Amygdala (tissue), 56 donors: ENCODE data around the gene EP400.

Experiments
- DNase-seq, 56 donors: peaks; one replicate each; lab custom pipeline; 2025; lab: John Stamatoyannopoulos, UW

Gene EP400

DNA sequence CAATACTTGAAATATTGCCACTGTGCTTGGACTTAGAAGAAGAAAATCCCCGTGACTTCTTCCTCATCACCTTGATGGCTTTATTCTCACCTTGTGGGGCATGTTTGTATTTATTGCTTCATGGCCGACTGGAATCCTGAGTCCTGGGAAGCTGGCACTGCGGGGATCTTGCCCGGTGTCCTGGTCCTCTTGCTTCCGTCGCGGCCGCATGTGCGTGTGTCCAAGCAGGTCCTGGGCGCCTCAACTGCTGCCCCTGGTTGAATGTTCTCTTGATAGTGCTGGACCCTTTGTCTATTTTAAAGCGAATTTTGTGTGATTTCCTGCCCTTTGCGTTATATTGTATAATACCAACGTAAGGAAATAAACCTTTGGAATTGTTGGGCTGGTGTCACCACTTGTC lies 27.0 kb upstream of the EP400 start:
- DNase-seq: no peak

DNA sequence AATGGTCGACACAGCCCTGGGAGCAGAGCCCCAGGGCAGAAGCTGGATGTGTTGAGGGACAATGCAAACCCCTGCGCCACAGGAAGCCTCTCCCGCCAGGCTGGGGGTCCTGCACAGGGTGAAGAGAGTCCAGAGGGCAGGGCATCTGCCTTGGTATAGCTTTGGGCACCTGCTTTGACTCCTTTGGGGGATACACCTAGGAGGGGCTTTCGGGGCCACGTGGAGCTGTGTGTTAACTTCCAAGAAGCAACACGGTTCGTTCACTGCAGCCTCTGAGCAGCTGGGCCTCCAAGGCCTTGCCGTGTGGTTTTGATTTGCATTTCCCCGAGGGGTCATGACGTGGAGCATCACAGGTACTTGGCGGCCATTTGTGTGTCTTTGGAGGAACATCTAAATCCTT lies 26.5 kb upstream of the EP400 start:
- DNase-seq: no peak

DNA sequence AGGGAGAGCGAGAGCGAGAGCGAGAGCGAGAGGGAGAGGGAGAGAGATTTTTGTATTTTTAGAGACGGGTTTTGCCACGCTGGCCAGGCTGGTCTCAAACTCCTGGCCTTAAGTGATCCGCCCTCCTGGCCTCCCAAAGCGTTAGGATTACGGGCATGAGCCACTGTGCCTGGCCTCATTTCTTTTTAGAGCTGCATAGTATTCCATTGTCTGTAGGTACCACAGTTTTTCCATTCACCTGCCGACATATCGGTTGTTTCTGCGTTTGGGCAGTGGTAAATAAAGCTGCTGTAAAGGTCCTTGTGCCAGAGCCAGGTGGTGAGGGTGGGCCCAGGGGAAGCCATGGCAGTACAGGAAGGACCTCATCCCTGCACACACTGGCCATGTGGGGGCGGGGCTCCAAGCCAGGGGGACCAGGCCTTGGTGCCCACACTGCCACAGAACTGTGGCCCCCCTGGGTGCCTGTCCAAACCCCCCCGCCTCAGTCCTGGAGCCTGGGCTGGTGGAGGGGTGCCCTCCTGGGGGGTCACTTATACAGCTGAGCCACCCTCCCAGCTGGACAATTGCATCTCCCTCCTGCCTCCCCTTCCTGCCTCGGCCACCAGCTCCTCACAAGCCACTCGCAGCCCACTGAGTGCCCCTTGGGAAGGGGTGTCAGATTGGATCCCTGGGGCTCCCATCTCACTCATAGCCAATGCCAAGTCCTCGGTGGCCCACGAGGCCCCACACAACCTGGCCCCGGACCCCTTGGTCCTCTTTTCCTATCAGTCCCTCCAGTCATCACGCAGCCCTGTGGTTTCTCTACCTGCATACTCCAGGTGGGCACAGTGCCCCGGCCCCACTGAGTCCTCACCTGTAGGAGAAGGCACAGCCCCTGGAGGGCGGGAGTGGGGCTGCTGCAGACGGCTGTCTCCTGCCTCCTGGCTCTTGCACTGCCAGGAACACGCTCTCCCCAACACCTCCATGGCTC lies 22.3 kb upstream of the EP400 start:
- DNase-seq: no peak

DNA sequence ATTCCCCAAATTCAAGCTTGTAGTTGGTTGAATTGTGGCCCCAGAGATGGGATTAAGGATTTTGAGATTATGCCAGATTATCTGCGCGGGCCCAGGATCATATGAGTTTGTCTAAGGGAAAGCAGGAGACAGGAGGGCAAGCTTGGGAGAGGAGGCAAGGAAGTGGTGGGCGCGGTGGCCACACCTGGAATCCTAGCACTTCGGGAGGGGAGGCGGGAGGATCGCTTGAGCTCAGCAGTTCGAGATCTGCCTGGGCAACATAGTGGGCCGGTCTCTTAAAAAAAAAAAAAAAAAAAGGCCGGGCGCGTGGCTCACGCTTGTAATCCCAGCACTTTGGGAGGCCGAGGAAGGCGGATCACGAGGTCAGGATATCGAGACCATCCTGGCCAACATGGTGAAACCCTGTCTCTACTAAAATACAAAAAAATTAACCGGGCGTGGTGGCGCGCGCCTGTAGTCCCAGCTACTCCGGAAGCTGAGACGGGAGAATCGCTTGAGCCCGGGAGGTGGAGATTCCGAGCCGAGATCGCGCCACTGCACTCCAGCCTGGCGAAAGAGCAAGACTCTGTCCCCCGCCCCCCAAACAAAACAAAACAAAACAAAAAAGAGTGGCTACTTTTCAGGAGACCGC lies 21.5 kb upstream of the EP400 start:
- DNase-seq: no peak

DNA sequence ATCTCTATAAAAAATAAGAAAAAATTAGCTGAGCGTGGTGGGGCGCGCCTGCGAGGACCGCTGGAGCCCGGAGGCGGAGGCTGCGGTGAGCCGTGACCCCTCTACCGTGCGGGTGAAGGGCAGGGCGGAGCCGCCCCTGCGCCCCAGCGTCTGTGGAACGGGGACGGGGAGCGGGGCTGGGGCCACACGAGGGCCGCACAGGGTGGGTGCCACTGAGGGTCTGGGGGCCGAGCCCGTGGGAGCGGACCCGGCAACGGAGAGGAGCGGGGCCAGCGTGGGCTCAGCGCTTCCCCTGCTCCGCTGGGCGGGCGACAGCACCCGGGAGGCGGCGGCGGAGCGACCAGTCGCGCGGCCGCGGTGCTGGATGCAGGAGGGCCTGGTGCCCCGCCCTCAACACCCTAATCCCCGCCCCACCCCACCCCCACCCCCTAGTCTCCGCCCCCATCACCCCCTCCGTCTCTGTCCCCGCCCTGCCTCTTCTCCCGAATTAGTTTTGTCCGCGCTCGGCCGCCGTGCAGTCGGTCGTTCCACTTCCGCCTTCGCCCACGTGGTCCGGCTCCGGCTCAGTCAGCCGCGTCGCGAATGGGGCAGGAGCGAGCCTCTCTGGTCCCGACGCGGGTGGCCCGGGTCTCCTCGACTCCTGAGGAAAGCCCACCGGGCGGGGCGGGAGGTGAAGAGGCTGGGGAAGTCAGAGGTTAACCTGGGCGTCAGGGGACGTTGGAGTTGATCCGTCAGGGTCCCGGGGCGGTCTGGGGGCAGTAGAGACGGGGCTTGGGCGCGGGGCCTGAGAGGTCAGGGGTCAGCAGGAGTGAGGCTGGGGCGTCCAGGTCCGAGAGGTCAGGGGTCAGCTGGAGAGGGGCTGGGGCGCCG lies 20.8 kb upstream of the EP400 start, which contains the start of gene PUS1:
Gene PUS1, plus strand, starts transcription at position 566 of the 870 bp plus-strand sequence. CDS start 447 bp downstream, outside the sequence.
- peak; percentile 42 to 95 (median 88) for DNase-seq

DNA sequence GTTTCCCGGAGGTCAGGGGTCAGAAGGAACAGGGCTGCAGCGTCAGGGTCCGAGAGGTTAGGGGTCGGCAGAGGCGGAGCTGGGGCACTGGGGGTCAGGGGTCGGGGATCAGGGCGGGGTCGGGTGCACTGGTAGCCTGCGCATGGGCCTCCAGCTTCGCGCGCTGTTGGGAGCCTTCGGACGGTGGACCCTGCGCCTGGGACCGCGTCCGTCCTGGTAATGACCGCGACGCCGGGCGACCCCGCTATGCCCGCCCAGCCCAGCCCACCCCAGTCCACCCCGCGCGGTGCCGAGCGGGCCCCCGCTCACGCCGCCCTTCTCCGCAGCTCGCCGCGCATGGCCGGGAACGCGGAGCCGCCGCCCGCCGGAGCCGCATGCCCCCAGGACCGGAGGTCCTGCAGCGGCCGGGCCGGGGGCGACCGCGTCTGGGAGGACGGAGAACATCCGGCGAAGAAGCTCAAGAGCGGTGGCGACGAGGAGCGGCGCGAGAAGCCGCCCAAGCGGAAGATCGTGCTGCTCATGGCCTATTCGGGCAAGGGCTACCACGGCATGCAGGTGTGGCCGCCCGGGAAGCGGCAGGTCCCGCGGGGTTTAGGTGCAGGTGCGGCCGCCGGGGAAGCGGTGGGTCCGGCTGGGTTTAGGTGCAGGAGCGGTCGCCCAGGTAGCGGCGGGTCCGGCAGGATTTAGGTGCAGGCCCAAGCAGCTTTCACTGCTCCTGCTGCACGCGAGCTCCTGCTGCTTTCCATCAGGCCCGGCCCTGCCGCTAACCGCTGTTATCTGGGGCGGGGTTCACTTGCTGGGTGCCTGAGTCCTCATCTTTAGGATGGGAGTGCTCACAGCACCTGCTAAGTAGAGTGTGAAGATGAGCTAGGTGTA lies 19.9 kb upstream of the EP400 start:
- DNase-seq: no peak

DNA sequence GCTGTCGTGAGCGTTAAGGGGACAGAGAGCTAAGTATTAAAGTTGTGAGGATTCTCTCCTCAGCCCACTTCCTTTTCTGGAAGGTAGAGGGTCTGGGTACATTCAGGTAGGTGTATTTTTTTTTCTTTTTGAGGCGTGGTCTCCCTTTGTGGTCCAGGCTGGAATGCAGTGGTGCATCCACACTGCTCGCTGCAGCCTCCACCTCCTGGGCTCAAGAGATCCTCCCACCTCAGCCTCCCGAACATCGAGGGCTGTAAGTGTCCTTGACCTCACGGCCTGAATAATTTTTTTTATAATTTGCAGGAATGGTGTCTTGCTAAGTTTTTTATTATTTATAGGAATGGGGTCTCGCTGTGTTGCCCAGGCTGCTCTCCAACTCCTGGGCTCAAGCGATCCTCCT lies 19.2 kb upstream of the EP400 start:
- DNase-seq: no peak

DNA sequence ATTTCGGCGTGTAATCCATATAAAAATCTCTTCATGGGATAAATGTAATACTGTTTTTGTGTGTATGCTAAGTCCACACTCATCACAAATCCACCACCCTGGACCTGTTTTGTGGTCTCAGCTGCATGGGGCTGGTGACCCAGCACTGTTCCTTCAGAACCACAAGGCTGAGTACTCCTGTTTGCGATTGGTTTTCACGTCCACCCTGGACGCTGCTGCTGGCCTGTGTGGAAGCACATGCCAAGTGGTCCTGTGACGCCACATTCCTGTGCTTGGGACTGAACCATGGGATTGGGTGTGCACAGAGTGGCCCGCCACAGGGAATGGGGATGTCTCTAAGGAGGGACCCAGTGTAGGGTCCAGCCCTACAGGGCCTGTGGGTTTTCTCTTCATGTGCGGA lies 16.4 kb upstream of the EP400 start:
- no peak for DNase-seq

DNA sequence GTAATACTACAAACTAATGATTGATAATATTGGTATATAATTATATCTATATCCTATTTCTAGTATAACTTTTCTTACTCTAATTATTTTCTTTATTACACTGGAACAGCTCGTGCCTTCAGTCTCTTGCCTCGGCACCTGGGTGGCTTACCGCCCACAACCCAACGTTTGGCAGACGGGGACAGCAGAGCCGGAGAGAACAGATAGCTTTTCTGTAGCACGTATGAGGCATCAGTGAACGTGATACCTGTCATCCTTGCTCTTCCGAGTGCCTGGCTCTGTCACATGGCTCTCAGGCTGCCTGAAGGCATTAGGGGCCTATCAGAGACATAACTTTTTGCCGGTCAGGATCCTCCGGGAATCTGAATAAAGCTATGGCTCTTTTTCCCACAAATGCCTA lies 15.2 kb upstream of the EP400 start:
- no peak for DNase-seq

DNA sequence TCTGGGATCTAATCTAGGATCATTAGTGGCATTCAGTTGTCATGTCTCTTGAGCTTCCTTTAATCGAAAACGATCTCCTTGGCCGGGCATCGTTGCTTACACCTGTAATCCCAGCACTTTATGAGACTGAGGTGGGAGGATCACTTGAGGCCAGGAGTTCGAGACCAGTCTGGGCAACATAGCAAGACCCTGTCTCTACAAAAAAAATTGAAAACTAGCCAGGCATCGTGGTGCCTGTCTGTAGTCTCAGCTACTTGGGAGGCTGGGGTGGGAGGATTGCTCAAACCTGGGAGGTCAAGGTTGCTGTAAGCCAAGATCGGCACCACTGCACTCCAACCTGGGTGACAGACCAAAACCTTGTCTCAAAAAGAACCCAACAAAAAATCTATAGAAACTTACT lies 11.7 kb upstream of the EP400 start:
- DNase-seq: no peak

DNA sequence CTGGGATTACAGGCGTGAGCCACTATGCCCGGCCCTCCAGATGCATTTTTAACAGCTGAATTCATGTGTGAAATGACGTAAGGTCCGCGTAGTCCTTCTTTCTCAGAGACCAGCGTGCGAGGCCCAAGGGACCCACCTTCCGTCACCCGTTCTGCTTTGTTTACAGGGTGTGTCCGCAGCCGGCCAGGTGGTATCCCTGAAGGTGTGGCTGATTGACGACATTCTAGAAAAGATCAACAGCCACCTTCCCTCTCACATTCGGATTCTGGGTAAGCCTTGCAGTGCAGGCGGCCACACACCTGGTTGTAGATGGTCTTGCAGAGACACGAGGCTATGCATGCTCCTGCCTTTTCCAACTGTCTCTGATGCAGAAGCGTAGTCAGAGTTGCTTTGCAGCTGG lies 10.7 kb upstream of the EP400 start:
- no peak for DNase-seq

DNA sequence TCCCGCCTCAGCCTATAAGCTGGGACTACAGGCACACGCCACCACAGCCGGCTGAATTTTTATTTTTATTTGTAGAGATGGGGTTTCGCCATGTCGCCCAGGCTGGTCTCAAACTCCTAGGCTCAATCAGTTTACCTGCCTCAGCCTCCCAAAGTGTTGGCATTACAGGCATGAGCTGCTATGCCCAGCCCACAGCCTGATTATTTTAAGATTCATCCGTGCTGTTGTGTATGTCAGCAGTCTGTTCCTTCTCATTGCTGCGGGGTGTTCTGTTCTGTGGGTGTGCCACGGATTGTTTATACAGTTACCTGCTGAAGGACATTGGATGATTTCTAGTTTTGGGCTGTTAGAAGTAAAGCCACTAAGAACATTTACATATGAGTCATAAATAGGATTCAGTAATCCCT lies 9.6 kb upstream of the EP400 start:
- peak in 13 of 56 donors; percentile 7 to 58 (median 31) for DNase-seq

DNA sequence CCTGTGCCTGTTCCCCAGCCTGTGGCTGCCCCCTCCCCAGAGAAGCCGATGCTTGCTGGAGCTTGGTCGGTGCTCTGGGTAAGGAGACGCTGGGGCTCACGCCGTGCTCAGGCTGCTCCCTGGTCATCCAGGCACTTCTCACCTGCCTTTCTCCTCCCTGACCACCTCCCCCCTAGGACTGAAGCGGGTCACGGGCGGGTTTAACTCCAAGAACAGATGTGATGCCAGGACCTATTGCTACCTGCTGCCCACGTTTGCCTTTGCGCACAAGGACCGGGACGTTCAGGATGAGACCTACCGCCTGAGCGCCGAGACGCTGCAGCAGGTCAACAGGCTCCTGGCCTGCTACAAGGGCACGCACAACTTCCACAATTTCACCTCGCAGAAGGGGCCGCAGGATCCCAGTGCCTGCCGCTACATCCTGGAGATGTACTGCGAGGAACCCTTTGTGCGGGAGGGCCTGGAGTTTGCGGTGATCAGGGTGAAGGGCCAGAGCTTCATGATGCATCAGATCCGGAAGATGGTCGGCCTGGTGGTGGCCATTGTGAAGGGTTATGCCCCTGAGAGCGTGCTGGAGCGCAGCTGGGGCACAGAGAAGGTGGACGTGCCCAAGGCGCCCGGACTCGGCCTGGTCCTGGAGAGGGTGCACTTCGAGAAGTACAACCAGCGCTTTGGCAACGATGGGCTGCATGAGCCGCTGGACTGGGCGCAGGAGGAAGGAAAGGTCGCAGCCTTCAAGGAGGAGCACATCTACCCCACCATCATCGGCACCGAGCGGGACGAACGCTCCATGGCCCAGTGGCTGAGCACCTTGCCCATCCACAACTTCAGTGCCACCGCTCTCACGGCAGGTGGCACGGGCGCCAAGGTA lies 8.4 kb upstream of the EP400 start:
- DNase-seq: no peak

DNA sequence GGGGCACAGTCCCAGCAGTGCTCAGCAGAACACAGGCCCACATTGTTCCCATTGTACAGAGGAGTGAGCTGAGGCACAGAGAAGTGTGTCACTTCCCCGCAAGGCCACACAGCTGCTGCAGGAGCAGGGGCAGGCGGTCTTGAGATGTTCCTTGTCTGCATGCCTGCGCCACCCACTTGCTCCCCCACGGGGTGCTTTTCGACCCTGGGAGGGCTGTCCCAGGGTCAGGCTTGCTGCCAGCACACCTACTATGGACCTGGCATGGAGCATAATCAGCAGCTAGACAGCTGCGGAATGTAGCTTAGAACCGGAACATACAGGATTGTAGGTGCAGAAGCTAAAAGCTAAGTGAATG lies 7.8 kb upstream of the EP400 start:
- no peak for DNase-seq

DNA sequence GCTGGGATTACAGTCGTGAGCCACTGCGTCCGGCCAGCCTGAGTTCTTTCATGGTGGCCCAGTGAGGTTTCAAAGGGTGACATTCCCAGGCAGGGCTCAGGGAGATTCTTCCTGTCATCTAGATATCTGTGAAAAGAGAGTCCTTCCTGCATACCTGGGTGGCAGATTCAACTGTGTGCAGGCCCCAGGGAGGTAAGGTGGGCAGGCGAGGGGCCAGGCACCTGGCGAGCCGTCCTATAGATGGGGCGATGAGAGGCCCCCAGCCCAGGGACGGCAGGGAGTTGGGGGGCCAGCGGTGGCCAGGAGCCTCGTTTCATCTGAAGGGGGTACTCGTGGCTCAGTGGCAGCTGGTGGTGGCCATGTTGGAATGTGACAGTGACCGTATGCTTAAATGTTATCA lies 7.1 kb upstream of the EP400 start:
- DNase-seq: no peak

DNA sequence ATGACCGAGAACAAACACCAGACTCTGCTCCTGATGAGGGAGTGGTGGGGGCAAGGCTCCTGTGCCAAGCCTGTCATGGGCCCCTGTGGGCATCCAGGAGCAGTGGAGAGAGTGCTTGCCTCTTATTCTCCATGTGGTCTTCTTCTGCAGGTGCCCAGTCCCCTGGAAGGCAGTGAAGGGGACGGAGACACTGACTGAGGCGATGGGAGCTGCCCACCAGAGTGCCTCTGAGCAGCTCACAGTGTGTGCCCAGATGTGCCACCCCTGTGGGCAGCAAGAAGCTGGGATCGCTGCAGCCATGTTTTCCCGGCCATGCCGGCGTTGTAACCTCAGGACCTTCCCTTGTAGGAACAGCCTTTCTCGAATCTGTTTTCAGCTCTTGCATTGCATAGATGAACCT lies 6.4 kb upstream of the EP400 start:
- no peak for DNase-seq

DNA sequence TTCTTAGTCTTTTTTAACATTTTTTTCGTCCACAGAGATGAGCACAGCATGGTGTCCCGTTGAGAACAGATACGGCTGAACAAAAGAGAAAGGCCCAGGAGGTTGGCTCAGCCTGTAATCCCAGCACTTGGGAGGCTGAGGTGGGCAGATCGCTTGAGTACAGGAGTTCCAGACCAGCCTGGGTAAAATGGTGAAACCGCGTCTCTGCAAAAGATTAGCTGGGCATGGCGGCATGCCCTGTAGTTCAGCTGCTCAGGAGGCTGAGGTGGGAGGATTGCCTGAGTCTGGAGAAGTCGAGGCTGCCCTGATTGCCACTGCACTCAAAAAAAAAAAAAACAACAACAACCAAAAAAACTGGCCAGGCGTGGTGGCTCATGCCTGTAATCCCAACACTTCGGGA lies 5.9 kb upstream of the EP400 start:
- DNase-seq: no peak

DNA sequence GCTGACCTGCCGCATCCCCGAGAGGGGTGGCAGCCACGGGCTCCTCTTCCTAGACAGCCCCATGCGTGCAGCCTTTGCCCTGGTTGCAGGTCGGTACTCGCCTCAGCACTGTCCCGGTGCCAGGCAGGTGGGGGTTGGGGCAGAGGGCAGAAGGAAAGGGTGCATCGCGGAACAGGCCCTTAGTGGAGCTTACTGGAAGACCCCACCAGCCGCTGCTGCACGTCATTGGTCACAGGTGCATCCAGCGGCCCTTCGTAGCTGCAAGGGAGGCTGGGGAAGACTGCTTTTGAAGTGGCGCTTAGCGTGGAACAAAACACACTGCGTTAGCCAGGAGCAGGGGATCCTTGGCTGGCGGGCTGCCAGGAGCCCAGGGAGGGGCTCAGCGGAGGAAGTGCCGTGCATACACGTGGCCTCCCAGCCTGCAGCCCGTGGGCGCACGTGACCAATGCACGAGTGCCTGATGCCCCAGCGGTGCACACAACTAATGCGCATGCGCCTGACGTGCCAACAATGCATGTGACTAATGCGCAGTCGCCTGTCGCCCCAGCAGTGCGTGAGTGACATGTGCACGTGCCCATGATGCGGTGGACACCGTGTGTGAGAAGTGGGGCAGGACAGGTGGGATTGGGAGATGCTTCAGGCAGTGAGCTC lies 5.0 kb upstream of the EP400 start:
- no peak for DNase-seq

DNA sequence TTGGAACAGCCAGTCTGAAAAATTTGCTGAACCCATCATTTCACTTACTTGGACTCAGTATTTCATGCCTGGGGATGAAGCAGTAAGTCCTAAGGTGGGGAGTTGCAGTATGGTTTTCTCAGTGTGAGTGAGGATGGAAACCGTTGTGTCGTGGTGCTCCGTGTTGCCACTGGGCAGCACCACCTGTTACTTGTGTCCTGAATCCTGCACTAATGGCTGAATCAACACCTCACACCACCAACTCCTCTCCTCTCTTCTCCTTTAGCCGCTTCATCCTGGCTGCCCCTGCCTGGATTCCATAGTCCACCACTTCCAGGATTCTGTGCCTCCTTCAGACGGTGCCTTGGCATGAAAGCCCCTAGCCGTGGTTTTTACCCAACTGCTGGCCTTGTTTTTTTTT lies 3.0 kb upstream of the EP400 start:
- no peak for DNase-seq
